IPS DF 6.9 (cell line): ENCODE results near the gene KIF2A.

Experiments
- DNase-seq: peaks from one replicate; pipeline ENCODE4 v3.0.0-alpha.2; 2013; ENCODE audit warnings: low read depth, low spot score
- H3K27ac ChIP-seq: one replicate; pipeline ENCODE4 v1.5.1; 2013; ENCODE audit warnings: low read length, control low read depth
- H3K27me3 ChIP-seq: 2 replicates; pipeline ENCODE4 v1.6.1; 2013; ENCODE audit warnings: mild to moderate bottlenecking, low read length; ENCODE audit not compliant: control insufficient read depth, insufficient read depth
- H3K36me3 ChIP-seq: 2 replicates; pipeline ENCODE4 v1.6.1; 2013; ENCODE audit warnings: low read length; ENCODE audit not compliant: control insufficient read depth, insufficient read depth
- H3K4me1 ChIP-seq: 2 replicates; pipeline ENCODE4 v1.6.1; 2013; ENCODE audit warnings: low read length; ENCODE audit not compliant: control insufficient read depth, insufficient read depth
- H3K4me3 ChIP-seq: 2 replicates; pipeline ENCODE4 v1.5.1; 2013; ENCODE audit warnings: mild to moderate bottlenecking, low read length
- H3K9me3 ChIP-seq: 2 replicates; pipeline ENCODE4 v1.6.1; 2013; ENCODE audit warnings: low read length, inconsistent platforms; ENCODE audit not compliant: control insufficient read depth, insufficient read depth
- whole genome bisulfite sequencing: extraction: QIAGEN DNeasy Blood & Tissue Kit; methylation state at CpG from one replicate; pipeline ENCODE4 v1.1.7; 2013; ENCODE audit warnings: mixed read lengths, missing lambda C conversion rate; ENCODE audit not compliant: insufficient read length, insufficient coverage; 5-methylcytosine and 5-hydroxymethylcytosine counted together

The KIF2A gene

GRCh38 chr5:62309107-62309506 is 3.1 kb downstream of the KIF2A start:
- Histone ChIP-seq H3K27me3 (no peaks in the 10 kb centered on the region; the same call in 1 of the 2 replicates), H3K4me3 (no peak overlapping the region), H3K36me3 (no peaks in the 10 kb centered on the region), H3K27ac (no peak overlapping the region), H3K9me3 (no peaks in the 10 kb centered on the region), H3K4me1 (peaks cover 2% of the 10 kb centered on the region; the same call in 1 of the 2 replicates)
- no CpG with 5 or more reads among the region's 4 CpGs for WGBS
- no peak for DNase-seq

GRCh38 chr5:62310426-62311143 is 4.6 kb downstream of the KIF2A start:
- no peaks in the 10 kb centered on the region for H3K36me3 ChIP-seq
- H3K9me3 ChIP-seq, result no peaks in the 10 kb centered on the region
- no peak overlapping the region for H3K27ac ChIP-seq
- no peaks in the 10 kb centered on the region; the same call in 1 of the 2 replicates for H3K27me3 ChIP-seq
- H3K4me3 ChIP-seq, result no peak overlapping the region
- DNase-seq, result no peak
- H3K4me1 ChIP-seq, result no peaks in the 10 kb centered on the region
- no CpG with 5 or more reads among the region's 5 CpGs for WGBS

GRCh38 chr5:62312036-62312435 is 6.0 kb downstream of the KIF2A start:
- no peaks in the 10 kb centered on the region for H3K36me3 ChIP-seq
- H3K27ac ChIP-seq, result no peak overlapping the region
- DNase-seq, result no peak
- no peaks in the 10 kb centered on the region for H3K4me1 ChIP-seq
- H3K27me3 ChIP-seq, result no peaks in the 10 kb centered on the region; the same call in 1 of the 2 replicates
- no peaks in the 10 kb centered on the region for H3K9me3 ChIP-seq
- H3K4me3 ChIP-seq, result no peak overlapping the region
- no CpG with 5 or more reads among the region's 1 CpG for WGBS

- WGBS, result no CpG with 5 or more reads among the region's 1 CpG
- Histone ChIP-seq H3K4me3 (no peak overlapping the region), H3K27me3 (no peaks in the 10 kb centered on the region; the same call in 1 of the 2 replicates), H3K4me1 (no peaks in the 10 kb centered on the region), H3K36me3 (no peaks in the 10 kb centered on the region), H3K9me3 (no peaks in the 10 kb centered on the region), H3K27ac (no peak overlapping the region)
- DNase-seq, result no peak
Observed at GRCh38 chr5:62312674-62313073, 6.7 kb downstream of the KIF2A start.

GRCh38 chr5:62314213-62314830 is 8.3 kb downstream of the KIF2A start:
- no CpG with 5 or more reads among the region's 2 CpGs for WGBS
- no peaks in the 10 kb centered on the region for H3K9me3 ChIP-seq
- no peak overlapping the region for H3K4me3 ChIP-seq
- no peaks in the 10 kb centered on the region for H3K4me1 ChIP-seq
- H3K36me3 ChIP-seq, result no peaks in the 10 kb centered on the region
- no peak overlapping the region for H3K27ac ChIP-seq
- DNase-seq, result no peak
- H3K27me3 ChIP-seq, result no peaks in the 10 kb centered on the region

- DNase-seq, result no peak
- H3K27ac ChIP-seq, result no peak overlapping the region
Observed at GRCh38 chr5:62315376-62316175, 9.6 kb downstream of the KIF2A start.

GRCh38 chr5:62316176-62316502 is 10.1 kb downstream of the KIF2A start:
- no CpG with 5 or more reads among the region's 2 CpGs for WGBS
- Histone ChIP-seq H3K27me3 (no peaks in the 10 kb centered on the region), H3K9me3 (no peaks in the 10 kb centered on the region), H3K36me3 (no peaks in the 10 kb centered on the region), H3K4me1 (no peaks in the 10 kb centered on the region), H3K4me3 (no peak overlapping the region), H3K27ac (no peak overlapping the region)
- DNase-seq, result no peak

More at GRCh38 chr5:62315376-62316175, 9.6 kb downstream of the KIF2A start:
- Histone ChIP-seq H3K36me3 (no peaks in the 10 kb centered on the region), H3K9me3 (no peaks in the 10 kb centered on the region), H3K4me3 (no peak overlapping the region), H3K27me3 (no peaks in the 10 kb centered on the region), H3K4me1 (no peaks in the 10 kb centered on the region)
- WGBS, result no CpG with 5 or more reads among the region's 2 CpGs

GRCh38 chr5:62317810-62318209 is 11.8 kb downstream of the KIF2A start:
- H3K27me3 ChIP-seq, result no peaks in the 10 kb centered on the region
- no peaks in the 10 kb centered on the region for H3K4me1 ChIP-seq
- WGBS, result no CpG with 5 or more reads among the region's 3 CpGs
- H3K27ac ChIP-seq, result no peak overlapping the region
- no peaks in the 10 kb centered on the region for H3K9me3 ChIP-seq
- no peak overlapping the region for H3K4me3 ChIP-seq
- H3K36me3 ChIP-seq, result no peaks in the 10 kb centered on the region
- no peak for DNase-seq

GRCh38 chr5:62322484-62322883 is 16.5 kb downstream of the KIF2A start:
- H3K27me3 ChIP-seq, result no peaks in the 10 kb centered on the region
- H3K27ac ChIP-seq, result no peak overlapping the region
- no peak overlapping the region for H3K4me3 ChIP-seq
- H3K36me3 ChIP-seq, result no peaks in the 10 kb centered on the region
- H3K9me3 ChIP-seq, result no peaks in the 10 kb centered on the region
- no peaks in the 10 kb centered on the region for H3K4me1 ChIP-seq
- no peak for DNase-seq
- WGBS, result no CpG with 5 or more reads among the region's 1 CpG

- no peaks in the 10 kb centered on the region for H3K27me3 ChIP-seq
- H3K9me3 ChIP-seq, result no peaks in the 10 kb centered on the region
- DNase-seq, result no peak
- H3K4me3 ChIP-seq, result no peak overlapping the region
- no CpG with 5 or more reads among the region's 1 CpG for WGBS
- no peak overlapping the region for H3K27ac ChIP-seq
- H3K36me3 ChIP-seq, result no peaks in the 10 kb centered on the region
- H3K4me1 ChIP-seq, result no peaks in the 10 kb centered on the region
Observed at GRCh38 chr5:62326302-62326701, 20.3 kb downstream of the KIF2A start.
